Articular chondrocyte of knee joint (primary cell): ENCODE data around the gene ERFL. TPM values are rescaled to one million over a fixed set of nuclear protein-coding genes. Genes with fewer than 3 reads are reported as not detected.

Experiments used
- small RNA-seq: library from RNA; depleted of rRNA; stranded (forward); fragments of <200 nt; gene quantifications from one replicate; pipeline ENCODE3, GENCODE V24; 2012
- total RNA-seq: library from RNA; depleted of rRNA; stranded (reverse); fragments of >200 nt; gene quantifications from 2 replicates; pipeline ENCODE4 v1.2.3, GENCODE V29; 2012

ERFL gene
- total RNA-seq, result 0.11 TPM in 1 of 2 replicates, not detected in the other

DNA sequence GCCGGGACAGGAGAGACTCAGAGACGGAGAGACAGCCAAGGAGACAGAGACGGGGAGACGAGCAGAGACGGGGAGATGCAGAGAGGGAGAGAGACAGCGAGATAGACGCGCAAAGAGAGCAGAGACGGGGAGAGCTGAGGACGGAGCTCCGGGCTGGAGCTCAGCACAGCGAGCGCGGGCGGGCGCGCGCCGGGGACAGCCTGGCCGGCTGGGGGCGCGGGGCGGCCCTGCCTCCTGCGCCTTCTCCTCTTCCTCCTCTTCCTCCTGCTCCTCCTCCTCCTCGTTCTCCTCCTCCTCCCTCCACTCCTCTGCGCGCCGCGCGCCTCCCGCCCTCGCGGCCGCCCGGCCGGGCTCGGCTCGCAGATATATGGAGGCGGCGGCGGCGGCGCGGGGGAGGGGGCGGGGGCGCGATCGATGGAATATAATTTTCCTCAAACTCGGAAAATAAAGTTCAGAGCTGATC is at the start of gene ERFL:
TSS of gene ERFL (minus strand) at position 229 of the 463 bp plus-strand sequence. CDS start 15,530 bp downstream, outside the sequence.

DNA sequence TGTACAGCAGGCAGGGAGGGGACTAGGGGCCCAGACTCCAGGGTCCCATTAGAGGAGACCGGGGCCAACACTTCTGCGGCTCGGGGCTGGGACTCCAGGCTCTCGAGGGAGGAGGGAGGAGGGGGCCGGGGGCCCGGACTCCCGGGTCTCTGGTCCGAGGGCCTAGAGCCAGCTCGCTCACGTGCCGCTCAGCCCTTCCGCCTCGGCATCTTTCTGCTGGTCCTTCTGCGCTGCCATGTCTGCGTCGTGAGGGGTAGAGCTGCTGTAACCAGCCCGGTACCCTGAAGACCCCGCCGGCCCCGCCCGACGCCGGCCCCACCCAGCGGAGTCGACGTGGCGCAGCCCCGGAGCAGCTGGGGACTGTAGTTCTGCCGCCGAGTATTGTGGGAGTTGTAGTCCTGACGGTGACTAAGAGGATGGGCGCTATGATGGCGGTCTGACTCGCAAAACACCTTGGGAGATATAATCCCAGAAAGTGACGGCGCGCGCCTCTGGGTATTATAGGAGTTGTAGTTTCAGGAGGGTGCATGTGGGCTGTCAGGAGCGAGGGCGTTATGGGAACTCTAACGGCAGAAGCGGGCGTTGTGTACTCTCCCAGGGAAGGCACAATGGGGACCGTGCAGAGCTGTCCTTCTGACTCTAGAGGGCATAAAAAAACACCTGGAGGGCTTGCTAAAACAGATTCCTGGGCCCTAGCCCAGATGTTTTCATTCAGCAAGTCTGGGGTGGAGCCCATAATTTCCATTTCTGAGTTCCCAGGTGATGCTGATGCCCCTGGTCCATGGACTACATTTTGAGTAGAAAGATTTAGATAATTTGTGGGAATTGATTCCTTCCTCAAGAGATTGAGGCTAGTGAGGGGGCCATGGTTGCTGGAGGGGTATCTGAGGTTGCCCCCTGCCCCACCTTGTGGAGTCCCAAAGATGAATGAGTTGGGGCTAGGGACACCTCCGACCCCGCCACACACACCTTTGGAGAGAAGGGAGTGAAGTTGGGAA is 31.1 kb upstream of the ERFL start, which contains the start of gene RABAC1:
TSS of gene RABAC1 (minus strand) at position 266 of the 998 bp plus-strand sequence. CDS start at position 237, 29 bp downstream.

DNA sequence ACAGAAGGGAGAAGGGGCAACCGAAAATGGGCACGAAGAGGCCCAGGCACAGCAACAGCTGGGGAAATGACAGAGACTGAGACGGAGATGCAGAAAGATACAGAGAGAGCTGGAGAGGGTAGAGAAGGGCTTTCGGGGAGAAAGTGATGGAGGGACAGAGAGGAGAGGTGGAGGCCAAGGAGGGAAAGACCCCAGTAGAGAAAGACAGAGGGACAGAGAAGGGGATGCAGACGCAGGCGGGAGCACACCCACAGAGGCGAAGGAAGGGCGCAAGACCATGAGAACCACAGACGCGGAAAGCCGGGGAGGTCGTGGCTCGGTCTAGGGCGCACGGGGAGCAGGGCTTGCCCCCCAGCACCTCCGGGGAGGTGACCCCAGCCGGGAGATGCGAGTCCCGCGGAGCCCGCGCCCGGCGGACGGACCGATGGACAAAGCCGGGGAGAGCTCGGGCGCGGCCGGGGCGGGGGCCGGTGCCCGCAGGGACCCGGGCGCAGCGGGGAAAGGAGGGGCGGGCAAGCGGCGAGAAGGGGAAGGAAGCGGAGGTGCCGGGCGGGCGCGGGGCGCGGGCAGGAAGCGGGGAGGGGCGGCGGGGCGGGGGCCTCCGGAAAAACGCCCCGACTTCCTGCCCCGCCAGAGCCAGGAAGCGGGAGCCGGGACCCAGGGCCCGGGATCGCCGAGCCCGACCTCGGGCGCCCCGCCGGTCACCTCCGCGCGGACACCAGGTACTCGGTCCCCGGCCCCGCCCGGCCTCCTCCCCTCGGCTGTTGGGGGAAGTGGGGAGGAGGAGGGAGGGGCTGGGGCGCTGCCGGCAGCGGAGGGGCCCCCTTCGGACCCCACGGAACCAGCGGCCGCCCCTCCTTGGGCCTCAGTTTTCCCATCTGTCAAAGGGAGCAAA is 45.4 kb downstream of the ERFL start, which contains the start of gene ARHGEF1:
TSS of gene ARHGEF1 (plus strand) at position 617 of the 895 bp plus-strand sequence. CDS start 4,899 bp downstream, outside the sequence.

DNA sequence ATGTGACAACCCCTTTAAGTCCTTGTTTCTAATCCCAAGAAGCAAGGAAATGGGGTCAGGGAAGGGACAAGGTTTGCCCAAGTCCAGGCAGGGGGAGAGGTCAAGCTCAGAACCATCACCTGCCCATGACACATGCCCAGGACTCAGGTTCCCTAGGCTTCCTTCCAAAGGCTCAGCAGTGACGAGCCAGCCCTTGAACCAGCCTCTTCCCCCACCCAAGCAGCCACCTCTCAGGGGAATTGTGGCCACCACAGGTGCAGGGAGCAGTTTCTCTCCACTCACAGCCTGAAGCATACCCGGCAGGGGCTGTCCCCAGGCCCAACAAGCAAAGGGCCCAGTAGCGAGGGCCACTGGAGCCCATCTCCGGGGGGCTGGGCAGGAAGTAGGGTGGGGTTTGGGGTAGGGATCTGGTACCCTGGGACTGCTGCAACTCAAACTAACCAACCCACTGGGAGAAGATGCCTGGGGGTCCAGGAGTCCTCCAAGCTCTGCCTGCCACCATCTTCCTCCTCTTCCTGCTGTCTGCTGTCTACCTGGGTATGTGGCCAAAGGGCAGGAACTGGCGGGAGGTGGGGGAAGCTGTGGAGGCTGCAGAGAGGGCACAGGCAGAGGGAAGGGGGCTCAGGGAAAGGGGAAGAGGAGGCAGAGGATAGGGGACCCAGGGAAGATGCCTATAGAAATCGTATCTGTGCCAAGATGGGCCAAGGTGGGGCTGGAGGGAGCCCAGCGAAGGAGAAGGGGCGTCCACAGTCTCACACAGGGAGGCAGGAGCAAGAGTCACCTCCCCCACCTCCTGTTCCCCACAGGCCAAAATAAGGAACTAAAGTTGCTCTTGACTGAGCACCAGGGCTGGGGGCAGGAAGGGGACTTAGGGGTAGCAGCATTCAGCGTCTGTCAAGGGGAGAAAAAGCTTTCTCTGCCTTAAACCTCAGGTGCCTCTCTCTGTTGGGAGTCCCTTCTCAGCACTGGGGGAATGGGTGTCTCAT is 51.1 kb downstream of the ERFL start, which contains the start of gene CD79A:
TSS of gene CD79A (plus strand) at position 433 of the 986 bp plus-strand sequence. CDS start at position 459, 26 bp downstream.

DNA sequence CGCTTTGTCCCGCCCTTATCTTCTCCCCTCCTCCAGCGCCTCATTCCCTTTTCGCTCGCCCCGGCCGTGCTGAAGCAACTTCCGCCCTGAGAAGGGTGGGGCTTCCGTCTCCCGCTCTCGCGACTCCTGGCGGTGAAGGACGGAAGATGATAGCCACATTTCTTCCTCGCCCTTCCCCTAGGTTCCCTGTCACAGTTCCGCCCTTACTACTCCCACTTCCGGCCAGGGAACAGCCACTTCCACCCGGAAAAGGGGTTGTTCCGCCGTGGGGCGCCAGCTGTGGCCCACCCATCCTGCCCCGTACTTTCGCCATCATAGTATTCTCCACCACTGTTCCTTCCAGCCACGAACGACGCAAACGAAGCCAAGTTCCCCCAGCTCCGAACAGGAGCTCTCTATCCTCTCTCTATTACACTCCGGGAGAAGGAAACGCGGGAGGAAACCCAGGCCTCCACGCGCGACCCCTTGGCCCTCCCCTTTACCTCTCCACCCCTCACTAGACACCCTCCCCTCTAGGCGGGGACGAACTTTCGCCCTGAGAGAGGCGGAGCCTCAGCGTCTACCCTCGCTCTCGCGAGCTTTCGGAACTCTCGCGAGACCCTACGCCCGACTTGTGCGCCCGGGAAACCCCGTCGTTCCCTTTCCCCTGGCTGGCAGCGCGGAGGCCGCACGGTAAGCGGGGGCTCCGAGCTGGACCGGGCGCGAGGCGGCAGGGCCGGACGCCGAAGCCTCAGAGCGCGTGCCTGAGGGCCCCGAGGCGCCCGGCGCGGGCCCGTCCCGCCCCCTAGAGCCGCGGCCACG is 68.4 kb downstream of the ERFL start, which contains the start of gene RPS19:
TSS of gene RPS19 (plus strand) at position 638 of the 801 bp plus-strand sequence. CDS start 520 bp downstream, outside the sequence.

Small RNA genes within 50 kb of the gene (small RNA-seq; reads per million reads assigned to genes)
- 0.15 reads per million for gene MIR6797

Other genes with a start within 250 kb of the ERFL start
- gene CEACAM7, start 240.2 kb downstream of the ERFL start, total RNA-seq, result not detected in 2 replicates
- gene CEACAM5, start 219.8 kb downstream of the ERFL start, total RNA-seq, result not detected in 2 replicates
- gene CEACAM6, start 172.9 kb downstream of the ERFL start, total RNA-seq, result not detected in 2 replicates
- gene CEACAM3, start 131.9 kb downstream of the ERFL start, total RNA-seq, result not detected in 2 replicates
- gene LYPD4, start 83.8 kb downstream of the ERFL start, total RNA-seq, result not detected in 2 replicates
- not detected in 2 replicates for gene DMRTC2, start 83.4 kb downstream of the ERFL start, total RNA-seq
- gene RPS19, start 68.2 kb downstream of the ERFL start, total RNA-seq, result 776 and 788 TPM in 2 replicates
- not detected in 2 replicates for gene CD79A, start 51.2 kb downstream of the ERFL start, total RNA-seq
- gene ARHGEF1, start 45.3 kb downstream of the ERFL start, total RNA-seq, result 27.0 and 28.2 TPM in 2 replicates
- 95.6 and 100 TPM in 2 replicates for gene RABAC1, start 30.9 kb upstream of the ERFL start, total RNA-seq
- 0.52 and 0.65 TPM in 2 replicates for gene ATP1A3, start 65.8 kb upstream of the ERFL start, total RNA-seq
- gene GRIK5, start 141.8 kb upstream of the ERFL start, total RNA-seq, result 0.22 and 0.26 TPM in 2 replicates
- gene ZNF574, start 147.7 kb upstream of the ERFL start, total RNA-seq, result 11.0 and 13.8 TPM in 2 replicates
- gene POU2F2, start 204.0 kb upstream of the ERFL start, total RNA-seq, result 0.39 and 0.65 TPM in 2 replicates